IPS-18a (cell line): Measurements from ENCODE around the gene TMSB4Y.

Experiments
- H3K27ac ChIP-seq: one replicate; pipeline ENCODE4 v1.5.1; 2013; ENCODE audit warnings: low read length
- H3K27me3 ChIP-seq: one replicate; pipeline ENCODE4 v1.6.1; 2013; ENCODE audit warnings: mild to moderate bottlenecking, low read length; ENCODE audit not compliant: control insufficient read depth, insufficient read depth
- H3K36me3 ChIP-seq: one replicate; pipeline ENCODE4 v1.6.1; 2013; ENCODE audit warnings: low read depth, low read length; ENCODE audit not compliant: control insufficient read depth
- H3K4me1 ChIP-seq: one replicate; pipeline ENCODE4 v1.6.1; 2013; ENCODE audit warnings: low read depth, low read length; ENCODE audit not compliant: control insufficient read depth
- H3K4me3 ChIP-seq: one replicate; pipeline ENCODE4 v1.5.1; 2013; ENCODE audit warnings: low read length
- H3K9ac ChIP-seq: one replicate; pipeline ENCODE4 v1.6.1; 2013; ENCODE audit warnings: mild to moderate bottlenecking, low read length, moderate library complexity
- H3K9me3 ChIP-seq: one replicate; pipeline ENCODE4 v1.6.1; 2013; ENCODE audit warnings: low read depth, low read length; ENCODE audit not compliant: control insufficient read depth

TMSB4Y gene

DNA sequence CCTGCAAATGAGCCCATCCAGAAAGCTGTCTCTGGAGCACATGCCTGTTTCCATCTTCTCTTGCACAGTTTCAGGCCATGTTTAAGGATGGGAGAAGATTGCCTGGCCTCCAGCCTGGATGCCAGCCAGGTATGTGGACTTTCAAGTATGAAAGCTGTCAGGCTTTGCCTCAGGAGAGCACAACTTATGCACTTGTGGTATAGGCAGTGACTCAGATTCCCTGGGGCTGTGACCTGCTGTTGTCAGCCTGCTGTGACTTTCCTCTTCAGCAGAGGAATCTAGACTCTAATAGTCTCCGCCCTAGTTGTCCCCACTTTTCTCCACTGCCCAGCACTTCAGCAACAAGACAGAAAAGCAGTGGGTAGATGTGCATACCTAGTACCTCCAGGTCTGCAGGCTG, 51.0 kb downstream of the TMSB4Y start:
- Histone ChIP-seq H3K36me3 (no peaks in the 10 kb centered on the region), H3K27me3 (no peaks in the 10 kb centered on the region), H3K4me1 (no peaks in the 10 kb centered on the region), H3K27ac (no peak overlapping the region), H3K4me3 (no peak overlapping the region), H3K9ac (no peak overlapping the region), H3K9me3 (no peaks in the 10 kb centered on the region)
